HG02852 (cell line): ENCODE measurements around the gene OR10H1.
"Not testable (repeated sequence)": the region's sequence is repeated elsewhere in the genome, so short reads cannot be mapped to it uniquely, and the experiment has no call there.

Experiments
- ATAC-seq: cut with Tn5 transposase; IDR thresholded peaks from one replicate; pipeline ENCODE4 v1.9.1; 2021; ENCODE audit warnings: mild to moderate bottlenecking, moderate library complexity; ENCODE audit not compliant: unreplicated experiment

Gene OR10H1

DNA sequence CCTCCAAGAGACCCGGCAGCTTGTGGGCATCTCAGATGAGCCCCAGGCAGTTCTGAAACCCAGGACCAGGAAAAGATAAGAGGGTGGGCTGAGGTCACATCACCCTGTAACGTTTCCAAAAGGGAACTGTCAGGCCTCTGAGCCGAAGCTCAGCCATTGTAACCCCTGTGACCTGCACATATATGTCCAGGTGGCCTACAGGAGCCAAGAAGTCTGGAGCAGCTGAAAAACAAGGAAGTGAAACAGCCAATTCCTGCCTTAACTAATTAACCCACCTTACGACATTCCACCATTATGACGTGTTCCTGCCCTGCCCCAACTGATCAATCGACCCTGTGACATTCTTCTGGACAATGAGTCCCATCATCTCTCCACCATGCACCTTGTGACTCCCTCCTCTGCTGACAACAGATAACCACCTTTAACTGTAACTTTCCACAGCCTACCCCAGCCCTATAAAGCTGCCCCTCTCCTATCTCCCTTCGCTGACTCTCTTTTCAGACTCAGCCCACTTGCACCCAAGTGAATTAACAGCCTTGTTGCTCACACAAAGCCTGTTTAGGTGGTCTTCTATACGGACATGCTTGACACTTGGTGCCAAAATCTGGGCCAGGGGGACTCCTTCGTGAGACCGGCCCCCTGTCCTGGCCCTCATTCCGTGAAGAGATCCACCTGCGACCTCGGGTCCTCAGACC lies 13.3 kb upstream of the OR10H1 start:
- ATAC-seq: not testable (repeated sequence)

DNA sequence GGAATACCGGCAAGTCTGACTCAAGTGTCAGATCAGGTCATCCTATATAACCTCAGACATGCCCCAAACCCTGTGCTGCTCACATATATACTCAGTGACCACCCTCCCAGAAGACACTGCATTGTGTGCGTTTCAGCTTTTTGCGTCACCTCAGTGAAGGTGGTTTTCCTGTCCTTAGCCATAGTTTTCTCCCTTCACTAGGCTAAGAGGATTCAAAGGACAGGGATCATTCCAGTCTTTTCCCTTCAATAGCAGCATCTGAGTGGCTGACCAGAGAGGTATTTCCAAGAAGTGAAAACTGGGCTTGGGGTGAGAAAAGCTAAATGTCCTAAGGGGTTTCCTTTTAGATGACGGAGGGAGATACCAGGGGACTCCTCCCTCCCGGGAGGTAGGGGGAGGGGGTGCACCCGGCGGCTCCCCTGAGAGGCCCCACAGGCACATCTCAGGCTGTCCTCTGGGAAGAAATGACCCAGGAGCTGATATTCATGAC lies 12.7 kb upstream of the OR10H1 start:
- ATAC-seq: no peak

DNA sequence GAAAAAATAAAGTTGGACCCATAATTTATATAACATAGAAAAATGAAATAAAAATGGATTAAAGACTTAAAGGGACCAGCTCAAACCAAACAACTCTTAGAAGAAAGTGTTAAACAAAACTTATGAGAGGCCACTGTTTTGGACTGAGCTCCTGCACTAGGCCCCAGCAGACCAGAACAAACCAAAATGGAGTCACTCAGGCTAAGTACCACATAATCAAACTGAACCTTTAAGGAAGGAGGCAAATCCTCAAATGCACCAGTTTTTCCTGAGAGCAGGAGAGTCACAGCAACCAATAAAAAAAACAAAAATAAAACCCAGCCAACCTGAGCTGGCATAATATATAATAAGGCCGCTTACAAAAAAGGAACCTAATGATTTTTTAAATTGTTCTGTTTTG lies 10.3 kb upstream of the OR10H1 start:
- ATAC-seq: no peak

DNA sequence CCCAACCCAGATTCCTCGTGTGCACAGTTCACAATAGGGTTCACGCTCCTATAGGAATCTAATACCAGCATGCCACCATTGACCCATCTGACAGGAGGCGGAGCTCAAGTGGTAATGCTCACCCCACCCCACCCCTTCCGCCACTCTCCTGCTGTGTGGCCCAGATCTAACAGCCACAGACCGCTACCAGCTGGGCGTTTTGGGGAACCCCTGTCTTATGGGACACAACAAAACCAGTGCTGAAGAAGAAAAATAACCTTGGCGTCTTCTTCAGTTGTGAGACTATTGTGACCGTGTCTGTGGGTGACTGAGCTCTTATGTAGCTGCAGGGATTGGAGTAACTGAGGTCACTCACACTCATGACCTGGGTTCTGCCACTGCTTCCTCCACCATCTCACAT lies 5.2 kb upstream of the OR10H1 start:
- ATAC-seq: no peak

DNA sequence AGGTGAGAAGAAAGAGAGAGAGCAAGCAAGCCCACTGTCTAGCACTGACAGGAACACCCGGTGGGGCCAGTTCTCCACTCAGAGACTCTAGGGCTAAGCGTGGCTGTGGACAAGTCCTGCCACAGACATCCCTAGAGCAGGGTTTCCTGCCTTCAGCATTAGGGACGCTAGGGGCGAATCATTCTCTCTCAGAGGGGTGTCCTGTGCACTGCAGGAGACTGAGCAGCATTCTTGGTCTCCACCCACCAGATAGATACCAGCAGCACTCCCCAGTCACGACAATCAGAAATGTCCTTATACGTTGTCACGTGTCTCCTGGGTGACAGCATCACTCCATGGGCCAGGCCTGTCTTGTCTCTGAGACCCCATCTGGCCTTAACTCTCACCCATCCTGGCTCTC lies 1.5 kb downstream of the OR10H1 start:
- no peak for ATAC-seq

DNA sequence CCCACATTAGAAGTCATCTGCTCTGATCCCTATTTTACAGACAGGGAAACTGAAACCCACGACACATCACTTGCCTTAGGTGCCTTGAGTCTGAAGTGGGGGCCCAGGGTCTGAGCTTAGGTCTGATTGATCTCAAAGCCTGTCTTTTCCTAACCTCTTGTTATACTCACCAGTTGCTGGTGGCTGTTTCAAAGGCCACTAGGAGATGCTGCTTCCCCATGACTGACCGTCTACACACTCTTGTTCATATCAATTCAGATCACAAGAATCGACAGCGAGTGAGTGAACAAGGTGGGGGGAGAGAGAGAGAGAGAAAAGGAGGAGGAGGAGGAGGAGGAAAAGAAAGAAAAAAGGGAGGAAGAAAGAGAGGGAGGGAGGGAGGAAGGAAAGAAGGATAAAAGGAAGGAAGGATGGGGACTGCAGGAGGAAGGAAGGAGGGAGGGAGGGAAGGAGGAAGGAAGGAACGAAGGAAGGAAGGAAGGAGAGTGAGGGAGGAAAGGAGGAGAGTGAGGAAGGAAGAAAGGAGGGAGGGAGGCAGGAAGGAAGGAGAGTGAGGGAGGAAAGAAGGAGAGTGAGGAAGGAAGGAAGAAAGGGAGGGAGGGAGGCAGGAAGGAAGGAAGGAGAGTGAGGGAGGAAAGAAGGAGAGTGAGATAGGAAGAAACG lies 3.3 kb downstream of the OR10H1 start:
- ATAC-seq: no peak

DNA sequence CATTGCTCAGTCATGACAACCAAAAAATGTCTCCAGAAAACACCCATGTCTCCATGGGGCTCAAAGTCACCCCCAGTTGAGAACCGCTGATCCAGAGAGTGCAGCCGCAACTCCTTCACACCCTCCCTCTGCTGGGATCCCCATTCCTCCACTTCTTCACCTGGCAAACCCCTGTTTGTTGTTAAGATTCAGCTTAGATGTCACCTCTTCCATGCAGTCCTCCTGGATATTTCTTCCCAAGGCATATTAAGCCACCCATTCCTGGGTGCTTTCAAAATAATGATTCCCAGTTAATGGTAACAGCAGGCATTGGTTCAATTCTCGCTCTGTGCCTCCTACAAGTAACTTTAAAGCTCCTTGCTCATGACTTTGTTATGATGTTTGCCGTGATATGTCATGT lies 4.0 kb downstream of the OR10H1 start:
- ATAC-seq: no peak

DNA sequence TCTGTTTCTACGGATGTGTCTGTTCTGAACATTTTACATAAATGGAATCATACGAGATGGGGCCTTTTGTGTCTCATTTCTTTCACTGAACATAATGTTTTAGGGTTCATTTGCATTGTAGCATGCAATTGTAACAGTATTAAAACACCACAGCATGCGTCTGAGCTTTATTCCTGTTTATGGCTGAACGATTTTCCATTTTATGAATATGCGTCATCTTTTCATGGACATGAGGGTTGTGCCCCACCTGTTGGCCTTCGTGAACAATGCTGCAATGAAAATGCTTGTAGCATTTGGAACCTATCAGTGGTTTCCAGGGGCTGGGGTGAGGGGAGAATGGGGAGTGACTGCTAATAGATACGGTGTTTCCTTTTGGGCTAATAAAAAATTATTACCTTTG lies 5.1 kb downstream of the OR10H1 start:
- no peak for ATAC-seq

DNA sequence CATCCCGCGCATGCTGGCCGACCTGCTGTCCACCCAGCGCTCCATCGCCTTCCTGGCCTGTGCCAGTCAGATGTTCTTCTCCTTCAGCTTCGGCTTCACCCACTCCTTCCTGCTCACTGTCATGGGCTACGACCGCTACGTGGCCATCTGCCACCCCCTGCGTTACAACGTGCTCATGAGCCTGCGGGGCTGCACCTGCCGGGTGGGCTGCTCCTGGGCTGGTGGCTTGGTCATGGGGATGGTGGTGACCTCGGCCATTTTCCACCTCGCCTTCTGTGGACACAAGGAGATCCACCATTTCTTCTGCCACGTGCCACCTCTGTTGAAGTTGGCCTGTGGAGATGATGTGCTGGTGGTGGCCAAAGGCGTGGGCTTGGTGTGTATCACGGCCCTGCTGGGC lies 21.2 kb downstream of the OR10H1 start:
- ATAC-seq: not testable (repeated sequence)

DNA sequence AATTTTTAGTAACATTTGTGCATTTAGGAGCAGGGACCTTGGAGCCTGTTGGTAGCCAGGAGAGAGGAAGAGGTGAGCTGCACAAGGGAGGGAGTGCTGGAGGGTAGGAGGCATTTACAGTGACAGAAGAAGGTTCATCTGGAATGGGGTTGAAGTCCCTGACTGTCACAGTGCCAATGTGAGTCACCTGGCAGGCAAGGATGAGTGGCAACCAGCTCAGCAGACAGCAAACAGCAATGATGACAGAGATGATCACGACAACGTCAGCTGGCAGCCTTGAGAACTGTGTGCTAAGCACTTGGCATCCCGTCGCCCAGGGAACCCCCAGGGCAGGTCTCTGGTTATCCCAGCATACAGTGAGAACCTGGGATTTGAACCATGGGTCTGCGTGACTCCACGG lies 25.4 kb downstream of the OR10H1 start:
- no peak for ATAC-seq

DNA sequence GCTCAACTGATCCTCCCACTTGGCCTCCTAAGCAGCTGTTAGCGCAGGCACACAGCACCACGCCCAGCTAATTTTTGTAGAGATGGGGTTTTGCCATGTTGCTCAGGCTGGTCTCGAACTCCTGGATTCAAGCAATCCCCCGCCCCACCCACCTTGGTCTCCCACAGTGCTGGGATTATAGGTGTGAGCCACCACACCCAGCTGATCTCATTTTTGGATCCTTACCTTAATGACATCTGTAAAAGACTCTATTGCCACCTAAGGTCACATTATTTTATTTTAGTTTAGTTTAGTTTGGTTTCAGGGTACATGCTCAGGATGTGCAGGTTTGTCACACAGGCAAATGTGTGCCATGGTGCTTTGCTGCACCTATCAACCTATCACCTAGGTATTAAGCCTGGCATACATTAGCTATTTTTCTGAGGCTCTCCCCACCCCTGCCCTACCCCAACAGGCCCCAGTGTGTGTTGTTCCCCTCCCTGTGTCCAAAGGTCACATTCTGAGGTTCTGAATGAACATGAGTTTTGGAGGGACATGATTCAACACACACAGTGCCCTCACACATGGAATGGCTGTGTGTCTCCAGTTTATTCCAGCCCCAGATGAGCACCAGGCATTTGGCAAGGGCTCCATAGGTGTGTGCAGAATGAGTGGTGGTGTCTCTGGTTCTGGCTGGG lies 26.7 kb downstream of the OR10H1 start:
- ATAC-seq: no peak

DNA sequence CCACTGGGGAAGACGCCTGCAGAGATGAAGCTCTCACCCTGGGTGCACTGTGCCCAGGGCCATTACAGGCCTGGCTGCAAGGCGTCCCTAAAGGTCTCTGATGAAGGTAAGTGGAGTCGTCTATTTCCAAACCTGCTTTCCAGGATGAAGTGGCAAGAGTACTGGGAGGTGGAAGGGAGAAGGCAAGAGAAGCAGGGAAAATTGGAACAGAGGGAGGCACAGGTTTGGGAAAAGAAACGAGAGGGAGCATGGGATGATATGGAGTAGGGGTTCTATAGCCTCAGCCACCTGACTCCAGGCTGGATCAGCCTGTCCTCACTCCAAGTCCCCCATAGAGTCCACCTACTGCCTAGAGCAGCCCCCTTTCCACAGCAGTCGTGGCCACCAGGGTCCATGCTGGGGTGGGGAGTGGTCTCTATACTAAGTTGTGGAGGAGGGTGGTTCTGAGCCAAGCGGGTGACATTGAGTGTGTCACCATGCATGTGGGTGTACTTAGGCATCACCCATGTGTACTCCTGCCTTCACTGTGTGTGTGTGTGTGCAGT lies 27.8 kb downstream of the OR10H1 start, which contains the start of gene OR10H5:
TSS of gene OR10H5 (plus strand) at position 51 of the 545 bp plus-strand sequence. CDS start 6,388 bp downstream, outside the sequence.
- no peak for ATAC-seq

DNA sequence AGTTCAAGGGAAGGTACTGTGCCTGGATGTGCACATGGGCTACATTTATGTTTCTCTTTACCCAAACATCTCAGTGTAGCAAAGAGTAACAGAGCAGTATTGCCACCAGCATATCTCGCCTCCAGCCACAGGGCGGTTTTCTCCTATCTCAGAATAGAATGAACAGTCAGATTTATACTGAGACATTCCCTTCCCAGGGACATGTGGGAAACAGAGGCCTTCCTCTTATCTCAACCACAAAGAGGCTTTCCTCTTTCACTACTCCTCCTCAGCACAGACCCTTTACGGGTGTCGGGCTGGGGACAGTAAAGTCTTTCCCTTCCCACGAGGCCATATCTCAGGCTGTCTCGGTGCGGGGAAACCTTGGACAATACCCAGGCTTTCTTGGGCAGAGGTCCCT lies 32.6 kb downstream of the OR10H1 start:
- not testable (repeated sequence) for ATAC-seq

DNA sequence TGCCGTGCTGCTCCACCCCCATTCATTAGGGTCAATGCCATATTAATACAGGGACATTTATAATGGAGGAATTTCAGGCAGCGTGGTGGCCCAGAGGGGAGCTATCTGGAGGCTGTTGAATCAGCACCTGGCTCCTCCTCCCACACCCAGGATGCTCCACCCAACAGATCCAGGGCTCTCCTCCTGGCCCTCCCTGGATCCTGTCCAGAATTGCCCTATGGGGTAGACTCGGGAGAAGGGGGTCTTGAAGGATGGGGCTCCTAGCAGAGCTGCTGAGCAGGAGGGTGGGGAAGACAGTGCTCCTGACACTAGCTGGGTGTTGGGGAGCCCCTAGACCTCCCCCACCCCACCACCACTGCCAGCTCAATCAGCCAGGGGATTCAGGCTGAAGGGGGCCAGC lies 33.3 kb downstream of the OR10H1 start:
- no peak for ATAC-seq

DNA sequence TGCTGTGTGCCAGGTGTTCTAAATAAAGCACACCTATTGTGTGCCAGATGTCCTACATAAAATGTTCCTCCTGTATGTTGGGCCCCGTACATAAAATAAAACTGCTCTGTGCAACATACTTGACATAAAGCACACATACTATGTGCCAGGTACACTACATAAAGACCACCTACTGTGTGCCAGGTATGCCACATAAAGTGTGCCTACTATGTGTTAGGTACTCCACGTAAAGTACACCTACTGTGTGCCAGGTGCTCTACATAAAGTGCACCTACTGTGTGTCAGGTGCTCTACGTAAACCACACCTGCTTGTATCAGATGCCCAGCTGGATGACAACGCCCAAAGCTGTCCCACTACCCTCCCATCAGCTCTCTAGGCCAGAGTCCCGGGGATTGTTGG lies 33.8 kb downstream of the OR10H1 start:
- no peak for ATAC-seq

DNA sequence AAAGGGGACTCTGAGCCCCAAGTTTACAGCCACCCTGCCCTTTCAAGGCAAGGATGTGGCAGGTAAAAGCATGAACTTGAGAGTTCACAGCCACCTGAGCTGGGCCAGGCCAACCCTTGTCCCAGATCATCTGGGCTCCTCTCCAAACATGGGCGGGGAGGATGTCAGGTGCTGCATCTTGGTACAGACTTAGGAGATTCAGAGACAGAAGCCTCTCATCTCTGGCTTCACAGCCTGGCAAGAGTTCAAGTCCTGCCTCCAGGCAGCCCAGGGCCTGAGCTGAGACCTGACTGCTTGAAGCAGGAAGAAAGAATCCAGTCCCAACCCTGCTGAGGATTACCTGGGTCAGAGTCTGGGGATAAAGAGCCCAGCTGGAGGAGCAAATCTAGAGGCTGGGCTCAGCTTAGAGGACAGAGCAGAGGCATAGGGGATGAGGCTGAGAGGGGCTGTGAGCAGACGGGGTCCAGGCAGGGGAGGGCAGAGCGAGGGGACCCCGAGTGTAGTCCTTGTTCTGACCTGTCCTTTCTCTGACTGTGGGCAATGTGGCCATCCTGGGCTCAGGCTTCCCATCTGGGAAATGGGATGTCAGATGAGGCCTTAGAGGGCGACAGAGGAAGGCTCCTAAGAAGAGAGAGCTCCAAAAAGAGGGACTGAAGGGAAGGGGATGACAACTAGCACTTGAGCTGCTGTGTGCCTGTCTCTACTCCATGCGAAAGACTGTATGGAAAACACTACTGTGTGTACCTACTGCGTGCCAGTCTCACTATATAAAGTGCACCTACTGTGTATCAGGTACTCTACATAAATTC lies 34.6 kb downstream of the OR10H1 start:
- ATAC-seq: no peak

DNA sequence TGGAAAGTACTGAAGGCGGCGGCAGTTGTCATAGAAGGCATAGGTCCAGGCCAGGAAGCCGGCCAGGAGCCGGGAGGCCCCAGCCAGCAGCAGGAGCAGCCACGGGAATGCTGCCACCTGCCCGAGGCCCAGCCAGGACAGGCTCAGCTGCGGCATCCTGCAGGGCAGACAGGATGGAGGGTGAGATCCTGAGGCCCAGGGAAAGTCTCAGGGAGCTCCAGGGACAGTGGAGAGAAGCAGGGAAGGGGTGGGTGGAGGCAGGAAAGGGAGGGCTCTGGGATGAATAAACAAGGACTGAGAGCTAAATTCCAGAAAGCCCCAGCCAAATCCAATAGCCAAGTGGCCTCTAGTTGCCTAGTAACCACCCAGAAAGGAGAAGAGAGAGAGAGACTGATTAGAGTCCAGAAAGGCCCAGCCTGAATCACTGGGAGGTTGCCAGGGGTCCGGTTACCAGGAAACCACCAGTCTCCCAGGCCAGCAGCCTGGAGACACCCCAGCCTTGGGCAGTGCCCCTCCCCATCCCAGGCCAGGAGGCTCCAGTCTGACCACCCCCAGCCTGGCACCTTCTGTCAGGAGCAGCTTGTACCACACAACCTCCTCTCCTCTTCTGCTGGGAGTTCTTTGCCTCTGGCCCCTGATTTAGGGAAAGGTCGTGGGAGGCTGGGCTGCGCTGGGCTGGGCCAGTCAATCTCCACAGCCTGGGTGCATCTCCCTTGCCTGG lies 35.5 kb downstream of the OR10H1 start:
- no peak for ATAC-seq

DNA sequence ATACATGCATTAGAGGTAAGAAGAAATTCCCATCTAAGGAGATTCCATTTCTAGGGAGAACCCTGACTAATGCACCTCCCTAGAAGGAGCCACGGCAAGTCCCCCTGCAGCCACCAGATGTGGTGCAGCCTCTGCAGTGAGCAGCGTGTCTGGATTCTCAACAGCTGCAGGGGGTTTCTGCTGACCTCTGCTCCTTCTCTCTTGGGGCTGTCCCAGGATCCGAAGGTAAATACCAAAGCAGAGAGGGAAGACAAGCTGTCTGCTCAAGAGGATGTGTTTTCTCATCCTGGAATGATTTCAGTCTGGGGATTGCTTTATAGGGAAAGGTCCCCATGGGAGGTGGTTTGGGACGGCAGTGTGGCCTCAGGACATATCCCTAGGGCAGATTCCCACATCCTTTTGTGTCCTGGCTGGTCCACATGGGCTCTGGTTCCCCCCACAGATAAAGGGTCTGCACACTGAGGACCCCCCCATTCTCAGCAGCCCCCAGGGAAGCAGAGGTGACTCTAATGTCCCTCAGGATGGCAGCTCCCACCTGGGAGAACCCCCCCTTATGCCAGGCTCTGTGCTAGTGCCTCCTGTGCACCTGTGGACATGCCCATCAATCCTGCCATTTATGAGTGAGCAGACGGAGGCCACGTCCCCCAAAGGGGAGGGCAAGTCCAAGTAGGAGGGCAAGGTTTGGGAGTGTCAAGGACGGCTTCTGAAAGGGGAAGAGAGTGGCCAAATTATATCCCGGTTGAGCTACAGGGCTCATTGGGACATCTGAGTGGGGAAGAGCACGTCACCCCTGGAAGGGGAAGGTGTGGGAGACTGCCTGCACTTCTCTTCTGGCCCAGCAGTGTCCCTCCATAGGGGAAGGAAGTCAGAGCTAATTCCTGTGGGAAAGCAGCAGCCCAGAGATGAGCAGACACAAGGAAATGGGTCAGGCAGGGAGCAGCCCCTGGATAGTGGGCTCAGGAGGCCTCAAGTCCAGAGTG lies 38.2 kb downstream of the OR10H1 start:
- no peak for ATAC-seq

DNA sequence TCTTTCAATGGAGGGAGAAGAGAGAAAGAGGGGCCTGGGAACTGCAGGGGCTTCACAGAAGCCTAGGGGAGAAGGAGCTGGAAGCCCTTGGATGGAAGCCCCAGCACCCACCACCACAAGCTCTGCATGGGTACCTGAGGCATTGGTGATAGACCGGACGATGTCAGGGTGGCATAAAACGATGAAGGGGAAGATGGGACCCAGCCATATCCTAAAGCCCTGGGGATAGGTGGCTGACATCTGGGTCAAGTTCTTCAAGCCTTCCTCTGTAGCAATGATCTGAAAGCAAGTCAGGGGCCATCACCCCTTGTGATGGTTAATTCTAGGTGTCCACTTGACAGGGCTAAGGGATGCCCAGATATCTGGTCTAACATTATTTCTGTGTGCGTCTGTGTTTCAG lies 39.2 kb downstream of the OR10H1 start:
- ATAC-seq: no peak
